HG03342 (cell line): ENCODE results near the gene FLRT2.

Experiments used
- ATAC-seq: cut with Tn5 transposase; IDR thresholded peaks from one replicate; pipeline ENCODE4 v1.9.1; 2021; ENCODE audit warnings: mild to moderate bottlenecking, moderate library complexity; ENCODE audit not compliant: unreplicated experiment

FLRT2 gene

DNA sequence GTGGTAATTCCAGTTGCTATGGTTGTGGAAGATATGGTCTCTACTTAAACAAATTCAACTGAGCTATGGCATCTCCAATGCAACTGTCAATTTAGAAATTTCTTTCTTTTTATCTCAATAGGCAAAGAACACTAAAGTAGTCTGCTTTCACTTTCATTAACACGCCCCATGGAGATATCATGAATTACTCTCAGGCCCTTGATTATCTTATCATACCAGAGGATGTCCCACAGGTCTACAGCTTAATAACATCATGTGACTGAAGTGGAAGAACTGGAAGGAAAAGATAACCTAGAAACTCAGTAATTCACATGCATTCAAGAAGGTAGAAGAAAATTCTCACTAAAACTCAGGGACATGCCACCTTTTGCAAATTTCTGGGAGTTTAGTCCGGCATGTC is 114.3 kb downstream of the FLRT2 start:
- ATAC-seq = no peak

DNA sequence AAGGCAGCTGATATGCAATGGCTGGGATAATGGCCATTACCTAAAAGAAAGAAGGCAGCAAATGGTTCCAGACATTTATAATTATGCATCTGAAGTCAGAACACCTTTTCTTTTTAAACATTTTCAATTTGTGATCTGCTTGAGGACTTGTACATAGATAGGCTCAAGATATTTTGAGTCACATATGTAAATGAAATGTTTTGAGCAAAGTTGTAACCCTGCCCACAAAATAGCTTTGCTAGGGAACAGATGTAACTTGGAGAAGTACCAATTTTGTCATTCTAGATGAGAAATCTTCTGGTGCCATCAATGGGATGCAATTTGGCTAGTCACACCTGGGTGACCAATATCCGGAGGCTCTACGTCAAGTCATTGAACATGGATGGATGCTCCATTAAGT is 123.1 kb downstream of the FLRT2 start:
- ATAC-seq = no peak

DNA sequence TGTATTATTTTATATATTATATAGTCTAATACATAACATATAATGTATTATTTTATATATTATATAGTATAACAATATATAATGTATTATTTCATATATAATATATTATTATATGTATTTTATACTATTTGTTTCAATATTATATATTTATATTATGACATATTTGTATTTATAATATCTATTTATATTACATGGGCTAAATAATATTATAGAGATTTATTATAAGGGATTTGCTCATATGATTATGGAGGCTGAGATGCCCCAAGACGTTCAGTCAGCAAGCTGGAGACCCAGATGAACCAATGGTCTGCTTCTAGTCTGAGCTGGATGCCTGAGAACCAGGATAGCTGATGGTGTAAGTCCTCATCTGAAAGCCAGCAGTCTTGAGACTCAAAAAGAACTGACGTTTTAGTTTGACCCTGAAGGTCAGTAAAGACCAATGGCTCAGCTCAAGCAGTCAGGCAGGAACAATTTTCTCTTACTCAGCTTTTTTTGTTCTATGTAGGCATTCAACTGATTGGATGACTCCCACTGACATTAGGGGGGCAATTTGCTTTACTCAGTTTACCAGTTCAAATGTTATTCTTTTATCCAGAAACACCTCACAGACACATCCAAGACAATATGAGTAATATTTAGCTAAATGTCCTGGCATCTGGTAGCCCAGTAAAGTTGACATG is 130.4 kb downstream of the FLRT2 start:
- no peak for ATAC-seq

DNA sequence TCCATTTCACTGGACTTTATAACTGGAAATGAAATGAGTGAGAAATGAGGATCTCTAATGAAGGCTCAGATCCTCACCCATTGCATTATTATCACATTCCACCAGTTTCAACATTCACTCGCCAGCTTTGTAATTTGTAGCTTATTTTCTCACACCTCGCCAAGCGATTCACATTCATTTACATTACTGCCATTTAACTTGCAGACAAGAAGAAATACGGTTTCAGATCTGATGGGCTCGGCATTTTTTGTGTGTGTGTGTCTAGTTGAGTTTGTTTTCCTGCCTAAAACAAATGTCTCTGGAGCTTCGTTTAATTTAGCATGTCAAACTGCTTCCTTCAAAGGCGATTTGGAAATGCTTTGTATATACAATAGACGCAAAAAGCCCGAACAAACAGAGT is 132.2 kb downstream of the FLRT2 start:
- no peak for ATAC-seq

DNA sequence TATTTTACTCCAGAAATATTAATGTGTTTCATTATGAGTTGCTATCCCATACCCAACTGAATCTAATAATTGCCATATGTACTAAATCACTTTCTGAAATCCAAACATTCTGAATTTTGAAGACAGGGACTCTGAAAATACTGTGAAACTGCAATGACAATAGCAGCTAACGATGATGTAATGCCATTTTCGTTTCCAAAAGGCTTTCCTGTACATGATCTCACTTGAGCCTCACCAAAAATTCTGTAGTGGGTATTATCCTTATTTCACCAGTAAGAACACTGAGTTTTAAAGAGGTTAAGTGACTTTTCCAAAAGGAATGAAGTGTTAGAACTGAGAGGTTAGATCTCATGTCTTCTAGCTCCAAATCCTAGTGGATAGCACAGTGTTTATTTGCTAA is 133.3 kb downstream of the FLRT2 start:
- ATAC-seq = no peak

DNA sequence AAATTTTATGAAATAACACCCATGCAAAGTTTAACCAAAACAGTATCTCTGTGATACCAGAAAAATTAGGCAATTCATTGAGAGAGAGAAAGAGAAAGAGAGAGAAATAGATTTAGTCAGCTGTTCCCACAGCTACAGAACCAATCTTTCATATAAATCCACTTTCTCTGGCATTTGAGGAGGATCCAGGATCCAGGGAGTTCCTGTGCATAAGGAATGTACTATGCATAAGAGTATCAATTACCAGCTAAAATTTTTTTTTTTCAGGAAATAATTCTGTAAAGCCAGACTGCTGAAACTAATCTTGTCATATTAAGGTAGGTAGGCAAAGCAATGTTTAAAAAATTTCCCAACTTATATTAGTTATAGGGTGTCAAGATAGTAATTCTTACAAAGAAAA is 133.7 kb downstream of the FLRT2 start:
- no peak for ATAC-seq

DNA sequence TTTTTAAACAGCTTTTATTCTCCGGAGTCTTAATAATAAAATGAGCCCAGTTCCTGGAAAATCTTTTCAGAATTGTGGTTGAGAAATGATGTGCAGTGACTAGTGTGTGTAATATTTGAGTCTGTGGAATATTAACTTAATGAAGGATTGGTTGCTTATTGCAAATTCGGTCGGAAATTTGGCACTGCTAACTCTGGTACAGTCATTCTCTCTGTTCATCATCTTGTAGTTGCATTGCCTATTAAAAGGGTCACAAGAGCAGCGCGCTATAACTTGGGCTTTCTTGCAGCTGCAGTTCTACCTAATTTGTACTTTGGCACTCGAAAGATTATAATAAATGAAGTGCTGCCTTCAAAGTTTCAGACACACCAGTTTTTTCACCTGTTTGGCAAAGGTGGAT is 146.0 kb downstream of the FLRT2 start:
- no peak for ATAC-seq

DNA sequence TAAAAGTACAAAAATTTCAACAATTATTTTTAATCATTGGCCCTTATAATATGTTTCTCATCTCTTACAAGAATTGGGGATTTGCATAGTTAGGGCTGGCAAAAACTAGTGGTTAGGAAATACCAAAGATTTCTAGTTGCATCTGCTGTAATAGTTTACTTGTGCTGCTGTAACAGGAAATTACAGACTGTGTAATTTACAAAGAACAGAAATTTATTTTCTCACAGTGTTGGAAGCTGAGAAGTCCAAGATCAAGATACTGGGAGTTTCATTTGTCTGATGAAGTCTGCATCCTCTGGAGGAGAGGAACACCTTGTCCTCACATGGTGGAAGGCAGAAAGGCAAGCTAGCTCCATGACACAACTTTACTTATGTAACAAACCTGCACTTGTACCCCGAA is 157.0 kb downstream of the FLRT2 start:
- no peak for ATAC-seq

DNA sequence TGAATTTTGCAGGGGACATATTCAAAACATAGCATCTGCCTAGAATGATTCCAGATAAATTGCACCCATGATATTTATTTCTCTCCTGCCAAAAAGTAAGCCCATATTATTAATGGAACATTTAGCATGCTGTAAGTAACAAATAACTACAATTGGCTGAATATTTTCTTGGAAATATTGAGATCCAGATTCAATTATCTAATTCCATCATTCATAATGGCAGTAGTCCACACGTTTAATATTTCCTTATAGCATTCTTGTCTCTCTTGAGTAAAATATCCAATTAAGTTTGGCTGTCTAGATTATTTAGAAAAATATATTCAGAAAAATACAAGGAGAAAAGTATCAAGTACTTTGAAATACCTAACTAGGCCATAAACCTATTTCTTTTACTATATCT is 157.5 kb downstream of the FLRT2 start:
- ATAC-seq = no peak

DNA sequence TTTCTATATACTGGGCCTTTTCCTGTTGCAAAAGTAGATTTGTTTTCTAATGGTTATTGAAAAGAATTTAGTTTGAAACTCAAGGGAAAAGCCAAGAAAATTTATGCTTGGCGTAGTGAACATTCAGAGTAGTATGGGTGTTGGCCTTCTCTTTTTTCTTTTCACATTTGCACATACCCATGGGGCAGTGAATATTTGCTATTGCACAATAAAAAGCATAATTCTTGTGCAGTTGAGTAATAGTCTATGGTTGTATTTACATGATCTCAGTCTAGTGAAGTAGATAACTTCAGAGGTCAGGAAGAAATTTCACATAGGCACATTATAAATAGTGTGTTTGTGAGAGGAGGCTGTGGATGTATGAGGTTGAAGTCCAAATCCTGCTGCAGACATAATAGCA is 158.1 kb downstream of the FLRT2 start:
- ATAC-seq = no peak

DNA sequence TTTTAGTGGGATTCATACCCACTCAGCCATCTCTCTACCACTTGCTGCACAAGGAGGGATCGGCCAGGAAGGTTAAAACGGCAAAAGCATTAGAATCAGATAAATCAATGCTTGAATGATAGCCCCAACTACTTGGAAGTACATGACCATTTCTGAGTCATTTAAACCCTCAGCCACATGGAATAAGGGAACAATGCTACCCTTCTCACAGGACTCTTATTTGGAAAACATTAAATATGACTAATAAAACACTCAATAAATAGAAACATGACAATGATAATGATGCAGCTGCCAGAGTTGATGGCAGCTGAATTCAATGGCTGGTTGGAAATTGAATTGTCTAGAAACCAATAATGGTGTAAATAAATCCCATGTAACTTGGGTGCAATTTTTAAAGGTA is 165.4 kb downstream of the FLRT2 start:
- no peak for ATAC-seq

DNA sequence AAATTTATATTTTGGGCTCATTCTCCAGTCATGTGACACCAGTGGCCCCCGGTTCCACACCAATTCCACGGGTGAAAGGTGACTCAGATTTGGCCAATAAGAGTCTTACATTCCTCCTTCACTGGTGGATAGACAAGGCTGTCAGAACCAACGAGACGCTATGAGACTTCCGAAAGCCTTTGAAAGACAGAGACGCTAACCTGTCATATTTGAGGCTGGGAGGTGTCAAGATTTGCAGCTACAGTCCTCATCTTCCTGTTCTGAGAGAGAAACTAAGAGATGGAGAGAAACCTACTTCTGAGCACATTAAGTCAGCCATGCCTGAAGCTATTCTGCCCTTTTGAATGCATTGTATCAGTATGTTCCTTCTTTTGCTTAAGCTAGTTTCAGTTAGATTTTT is 171.2 kb downstream of the FLRT2 start:
- no peak for ATAC-seq

DNA sequence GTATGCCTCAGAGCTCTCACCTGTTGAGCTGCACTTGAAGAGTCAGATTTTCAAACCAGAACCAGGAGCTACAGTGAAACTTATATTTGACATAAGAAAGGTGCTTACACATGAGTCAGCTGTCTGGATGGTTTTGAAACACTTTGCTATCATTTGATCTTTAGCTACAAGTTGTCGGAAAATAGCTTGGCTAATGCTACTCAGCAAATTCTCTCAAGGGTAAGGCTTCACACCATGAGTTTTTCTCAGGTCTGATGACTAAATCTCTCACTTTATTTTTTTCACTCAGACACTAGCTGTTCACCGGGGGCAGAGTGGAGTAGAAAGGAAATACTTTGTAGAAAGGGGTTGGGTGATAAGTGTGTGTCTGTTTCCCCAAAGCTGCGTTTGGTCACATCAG is 171.8 kb downstream of the FLRT2 start:
- no peak for ATAC-seq

DNA sequence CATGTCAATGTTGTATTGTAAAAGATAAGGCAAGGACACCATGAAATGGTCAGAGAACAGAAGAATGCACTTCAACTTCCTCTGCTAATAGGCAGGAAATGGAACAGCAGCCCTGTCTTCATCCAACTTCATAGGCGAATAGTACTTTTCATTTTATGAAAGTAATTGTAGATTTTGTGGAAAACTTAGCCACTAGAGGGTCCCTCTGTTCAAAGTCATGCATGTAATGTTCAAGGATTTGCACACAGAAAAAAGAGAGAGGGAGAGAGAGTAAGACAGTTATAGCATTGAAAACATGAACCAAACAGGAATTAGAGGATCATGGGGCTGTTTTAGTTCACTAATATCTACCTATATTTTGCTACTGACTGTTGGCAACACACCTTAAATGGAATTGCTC is 172.2 kb downstream of the FLRT2 start:
- ATAC-seq = no peak

DNA sequence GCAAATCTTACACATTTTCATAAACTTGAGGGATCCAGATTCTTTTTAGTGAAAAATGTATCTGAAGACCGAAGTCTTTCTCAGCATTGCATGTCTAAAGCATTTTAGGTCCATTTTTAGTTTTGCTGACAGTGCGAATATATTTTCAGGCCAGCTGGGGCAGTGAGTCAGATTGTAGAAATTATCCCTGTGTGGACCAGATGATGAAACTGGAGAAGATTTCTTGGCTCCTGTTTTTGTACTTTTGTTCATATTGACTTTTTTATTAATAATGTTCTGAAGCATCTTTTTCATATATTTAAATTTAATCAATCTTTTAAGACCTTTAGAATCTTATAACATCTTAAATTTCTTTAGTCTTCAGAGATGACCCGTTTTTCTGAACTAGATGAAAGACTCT is 173.1 kb downstream of the FLRT2 start:
- no peak for ATAC-seq
